ENCODE data around the gene GALNTL6. TPM values are rescaled to one million over a fixed set of nuclear protein-coding genes. Genes with fewer than 3 reads are reported as not detected.

Gene GALNTL6
- total RNA-seq, 2 donors from 2014 or later, result 0.71 TPM; not detected in 1

DNA sequence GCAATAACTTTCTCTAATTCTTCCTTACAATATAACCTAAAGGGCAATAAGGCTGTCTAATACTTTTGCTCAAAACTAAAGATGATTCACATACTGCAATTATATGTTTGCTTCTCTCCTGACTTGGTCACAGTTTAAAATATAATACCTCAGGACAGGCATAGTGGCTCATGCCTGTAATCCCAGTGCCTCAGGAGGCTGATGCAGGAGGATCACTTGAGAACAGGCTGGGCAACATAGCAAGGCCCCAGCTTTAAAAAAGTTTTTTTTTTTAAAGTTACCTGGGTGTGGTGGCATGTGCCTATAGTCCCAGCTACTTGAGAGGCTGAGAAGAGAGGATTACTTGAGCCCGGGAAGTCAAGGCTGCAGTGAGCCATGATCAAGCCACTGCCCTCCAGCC lies 1125.7 kb downstream of the GALNTL6 start:
- TF ChIP-seq, protein P1, sequence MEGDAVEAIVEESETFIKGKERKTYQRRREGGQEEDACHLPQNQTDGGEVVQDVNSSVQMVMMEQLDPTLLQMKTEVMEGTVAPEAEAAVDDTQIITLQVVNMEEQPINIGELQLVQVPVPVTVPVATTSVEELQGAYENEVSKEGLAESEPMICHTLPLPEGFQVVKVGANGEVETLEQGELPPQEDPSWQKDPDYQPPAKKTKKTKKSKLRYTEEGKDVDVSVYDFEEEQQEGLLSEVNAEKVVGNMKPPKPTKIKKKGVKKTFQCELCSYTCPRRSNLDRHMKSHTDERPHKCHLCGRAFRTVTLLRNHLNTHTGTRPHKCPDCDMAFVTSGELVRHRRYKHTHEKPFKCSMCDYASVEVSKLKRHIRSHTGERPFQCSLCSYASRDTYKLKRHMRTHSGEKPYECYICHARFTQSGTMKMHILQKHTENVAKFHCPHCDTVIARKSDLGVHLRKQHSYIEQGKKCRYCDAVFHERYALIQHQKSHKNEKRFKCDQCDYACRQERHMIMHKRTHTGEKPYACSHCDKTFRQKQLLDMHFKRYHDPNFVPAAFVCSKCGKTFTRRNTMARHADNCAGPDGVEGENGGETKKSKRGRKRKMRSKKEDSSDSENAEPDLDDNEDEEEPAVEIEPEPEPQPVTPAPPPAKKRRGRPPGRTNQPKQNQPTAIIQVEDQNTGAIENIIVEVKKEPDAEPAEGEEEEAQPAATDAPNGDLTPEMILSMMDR (conservative IDR thresholded peaks at IDR 0.05), result no peak

GRCh38 chr4:172942840-172943239 lies 1129.6 kb downstream of the GALNTL6 start:
- Mint-ChIP-seq H3K4me1 (peaks cover 7% of the 10 kb centered on the region), H3K27me3 (ENCODE audit: insufficient read depth) (no peaks in the 10 kb centered on the region), H3K4me3 (no peak overlapping the region), H3K27ac (no peak overlapping the region), H3K9me3 (no peaks in the 10 kb centered on the region), H3K36me3 (ENCODE audit: low read depth) (no peaks in the 10 kb centered on the region)
- H3K36me3 ChIP-seq (ENCODE audit: control insufficient read depth, insufficient read depth, low read length), result no peaks in the 10 kb centered on the region
- H3K4me3 ChIP-seq (ENCODE audit: low read length), result no peak overlapping the region
- DNase-seq, result no peak
- 89 to 90% methylated on average over 2 to 3 of the region's 3 CpGs for WGBS, 2 experiments (ENCODE audit: insufficient coverage in 1 of 2, insufficient read length in 1 of 2)
- TF ChIP-seq, protein P1 (conservative IDR thresholded peaks at IDR 0.05), result no peak
- no peak overlapping the region for H3K9ac ChIP-seq (ENCODE audit: extremely low read depth, low read length, poor library complexity, severe bottlenecking)
- H3K27me3 ChIP-seq (ENCODE audit: control insufficient read depth, insufficient read depth, low read length, poor library complexity, severe bottlenecking), result no peaks in the 10 kb centered on the region
- H3K4me1 ChIP-seq (ENCODE audit: control insufficient read depth, insufficient read depth, low read length), result no peaks in the 10 kb centered on the region
- H3K9me3 ChIP-seq (ENCODE audit: control insufficient read depth, low read length), result no peaks in the 10 kb centered on the region
- H3K27ac ChIP-seq (ENCODE audit: low read depth, low read length), result no peak overlapping the region

More for the DNA sequence above, 1125.7 kb downstream of the GALNTL6 start:
- Histone ChIP-seq H3K9me3 (ENCODE audit: control insufficient read depth, low read length) (no peaks in the 10 kb centered on the region), H3K27ac (ENCODE audit: low read depth, low read length) (no peak overlapping the region), H3K27me3 (ENCODE audit: control insufficient read depth, insufficient read depth, low read length, poor library complexity, severe bottlenecking) (no peaks in the 10 kb centered on the region), H3K4me3 (ENCODE audit: low read length) (no peak overlapping the region), H3K36me3 (ENCODE audit: control insufficient read depth, insufficient read depth, low read length) (no peaks in the 10 kb centered on the region), H3K9ac (ENCODE audit: extremely low read depth, low read length, poor library complexity, severe bottlenecking) (no peak overlapping the region), H3K4me1 (ENCODE audit: control insufficient read depth, insufficient read depth, low read length) (no peaks in the 10 kb centered on the region)
- H3K4me1 Mint-ChIP-seq, result peaks cover 4% of the 10 kb centered on the region
- H3K27me3 Mint-ChIP-seq (ENCODE audit: insufficient read depth), result no peaks in the 10 kb centered on the region
- DNase-seq, result no peak
- no peak overlapping the region for H3K27ac Mint-ChIP-seq
- H3K9me3 Mint-ChIP-seq, result no peaks in the 10 kb centered on the region
- WGBS, 2 experiments (ENCODE audit: insufficient coverage in 1 of 2, insufficient read length in 1 of 2), result 88% methylated on average over 1 of the region's 1 CpG; no CpG with 5 or more reads in 1 of the 2 experiments
- no peak overlapping the region for H3K4me3 Mint-ChIP-seq
- no peaks in the 10 kb centered on the region for H3K36me3 Mint-ChIP-seq (ENCODE audit: low read depth)

DNA sequence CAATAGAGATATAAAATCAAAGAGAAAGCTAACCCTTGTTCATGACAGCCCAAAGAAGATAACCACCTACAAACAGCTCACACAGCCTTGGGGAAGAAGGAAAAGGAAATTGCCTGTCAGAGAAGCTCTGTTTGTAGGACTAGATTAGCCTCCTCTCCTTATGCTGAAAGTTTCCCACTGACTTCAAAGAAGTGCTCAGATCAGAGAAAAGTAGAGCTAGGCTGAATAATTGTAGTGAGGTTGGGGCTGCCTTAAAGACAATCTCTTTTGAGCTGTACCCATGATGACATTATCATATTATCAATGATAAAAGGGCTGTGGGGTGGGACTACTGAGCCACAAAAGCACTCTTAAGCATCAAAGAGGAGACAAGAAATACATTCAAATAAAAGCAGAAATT lies 1132.4 kb downstream of the GALNTL6 start:
- Mint-ChIP-seq H3K9me3 (no peaks in the 10 kb centered on the region), H3K4me1 (peaks cover 8% of the 10 kb centered on the region), H3K36me3 (ENCODE audit: low read depth) (no peaks in the 10 kb centered on the region), H3K4me3 (no peak overlapping the region), H3K27me3 (ENCODE audit: insufficient read depth) (no peaks in the 10 kb centered on the region), H3K27ac (no peak overlapping the region)
- DNase-seq, result no peak
- Histone ChIP-seq H3K27me3 (ENCODE audit: control insufficient read depth, insufficient read depth, low read length, poor library complexity, severe bottlenecking) (no peaks in the 10 kb centered on the region), H3K4me3 (ENCODE audit: low read length) (no peak overlapping the region), H3K9me3 (ENCODE audit: control insufficient read depth, low read length) (no peaks in the 10 kb centered on the region), H3K4me1 (ENCODE audit: control insufficient read depth, insufficient read depth, low read length) (no peaks in the 10 kb centered on the region), H3K36me3 (ENCODE audit: control insufficient read depth, insufficient read depth, low read length) (no peaks in the 10 kb centered on the region), H3K9ac (ENCODE audit: extremely low read depth, low read length, poor library complexity, severe bottlenecking) (no peak overlapping the region), H3K27ac (ENCODE audit: low read depth, low read length) (no peak overlapping the region)
- TF ChIP-seq, protein P1 (conservative IDR thresholded peaks at IDR 0.05), result no peak

All from endodermal cell (in vitro differentiated cells).